Astrocyte of the spinal cord (primary cell): ENCODE measurements around the gene TXNDC12.

Experiments used
- DNase-seq: peaks from one replicate; pipeline ENCODE4 v3.0.0; 2011; ENCODE audit warnings: low read depth, low spot score
- H3K4me3 ChIP-seq: 2 replicates; pipeline ENCODE4 v1.5.1; 2011; ENCODE audit warnings: low read depth, mild to moderate bottlenecking, low read length, moderate library complexity
- CTCF ChIP-seq: IDR thresholded peaks from 2 replicates; pipeline ENCODE4 v1.5.1; 2012; ENCODE audit warnings: low read depth, mild to moderate bottlenecking, low read length, inconsistent platforms
- in situ Hi-C: cut with HindIII; loops from 2 replicates; pipeline ENCODE4 v1.10.0; 2017; ENCODE audit warnings: low sequenced_read_pairs

Gene TXNDC12

GRCh38 chr1:52072291-52072690 is 17.3 kb upstream of the TXNDC12 start:
- DNase-seq: no peak
- in situ Hi-C loops: no loop called here
- no peak overlapping the region for H3K4me3 ChIP-seq
- no peak for TF ChIP-seq CTCF

GRCh38 chr1:52070704-52071103 is 15.7 kb upstream of the TXNDC12 start:
- DNase-seq: no peak
- no peak for TF ChIP-seq CTCF

GRCh38 chr1:52063192-52063591 is 8.2 kb upstream of the TXNDC12 start:
- DNase-seq: no peak
- in situ Hi-C loops: no loop called here
- no peak overlapping the region for H3K4me3 ChIP-seq
- no peak for TF ChIP-seq CTCF

More at GRCh38 chr1:52070704-52071103, 15.7 kb upstream of the TXNDC12 start:
- no peak overlapping the region for H3K4me3 ChIP-seq
- in situ Hi-C loops: no loop called here

- TF ChIP-seq CTCF: no peak
- DNase-seq: no peak
- no peak overlapping the region for H3K4me3 ChIP-seq
- in situ Hi-C loops: no loop called here
These were observed 5.8 kb upstream of the TXNDC12 start for GRCh38 chr1:52060822-52061221.

DNA sequence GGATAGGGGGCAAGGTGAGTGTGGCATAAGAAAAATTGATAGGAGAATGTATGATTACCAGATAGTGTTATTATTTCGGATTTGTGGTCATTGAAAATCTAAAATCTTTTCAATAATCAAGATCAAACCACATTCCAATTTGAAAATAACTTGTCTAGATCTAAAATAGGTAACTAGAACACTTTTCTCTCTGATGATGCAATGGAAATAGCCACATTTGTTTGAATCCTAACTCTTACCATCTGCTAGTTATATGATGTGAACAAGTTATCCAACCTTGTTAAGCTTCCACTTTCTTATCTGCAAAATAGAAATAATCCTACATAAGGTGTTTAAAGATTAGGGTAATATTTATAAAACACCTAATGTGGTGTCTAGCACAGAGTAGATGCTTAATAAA is 4.9 kb upstream of the TXNDC12 start:
- no peak for TF ChIP-seq CTCF
- no peak for DNase-seq
- in situ Hi-C loops: no loop called here
- no peak overlapping the region for H3K4me3 ChIP-seq

- DNase-seq: peak; percentile 27
- in situ Hi-C loops: no loop called here
- H3K4me3 ChIP-seq: no peak overlapping the region
- no peak for TF ChIP-seq CTCF
These were observed 4.3 kb upstream of the TXNDC12 start for GRCh38 chr1:52059321-52059720.

DNA sequence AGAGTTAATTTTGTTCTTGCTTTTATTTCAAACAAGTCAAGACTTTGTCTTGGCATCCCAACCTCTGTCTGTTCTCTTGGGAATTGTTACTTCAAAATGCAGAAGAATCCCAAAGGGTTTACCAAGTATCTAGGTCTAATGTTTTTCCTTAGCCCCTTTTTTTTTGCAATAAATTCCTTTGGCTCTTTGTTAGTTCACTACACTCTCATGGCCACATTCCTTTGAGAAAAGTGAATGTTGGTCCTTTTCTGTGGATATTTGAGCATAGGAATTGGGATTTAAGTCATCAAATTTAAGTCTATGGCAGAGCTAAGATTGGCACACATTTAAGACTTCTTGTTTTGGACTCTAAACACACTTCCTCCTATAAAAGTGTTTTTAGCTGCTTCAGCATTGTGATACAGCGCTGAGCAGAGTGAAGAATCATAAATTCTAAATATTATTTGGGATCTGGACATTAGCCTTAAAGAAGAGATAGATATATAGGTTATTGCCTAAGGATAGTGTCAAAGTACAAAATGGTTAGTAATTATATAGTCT is 3.0 kb upstream of the TXNDC12 start:
- TF ChIP-seq CTCF: no peak
- in situ Hi-C loops: no loop called here
- no peak for DNase-seq
- no peak overlapping the region for H3K4me3 ChIP-seq
